A549 (cell line): ENCODE data around the gene PLAA. TPM values are rescaled to one million over a fixed set of nuclear protein-coding genes. Genes with fewer than 3 reads are reported as not detected.

Experiments
- ATAC-seq, 2 experiments: fragments of 200-7000 bp in 1 of 2; fragments of >200 bp in 1 of 2; cut with Nextera tagmentation in 1 of 2; cut with Tn5 transposase in 1 of 2; 3 replicates each; pipeline versions ENCODE4 v1.8.0 to v1.9.1; 2018 to 2020; ENCODE audit warnings: mild to moderate bottlenecking in 1 of 2, moderate library complexity in 1 of 2
- CTCF ChIA-PET: fragments of 300-600 bp; sonication (Branson Sonifier 250); formaldehyde crosslinking; extraction: SDS; loops from one replicate; lab custom pipeline; 2021; ENCODE audit warnings: antibody characterized with exemption, inconsistent platforms; lab: Yijun Ruan, JAX
- POLR2A ChIA-PET: fragments of 350-600 bp; formaldehyde crosslinking; extraction: SDS; loops from one replicate; lab custom pipeline; 2021; ENCODE audit warnings: antibody characterized with exemption, inconsistent platforms; lab: Yijun Ruan, JAX
- DNase-seq, 2 experiments: peaks; one replicate each; pipeline versions ENCODE4 v3.0.0 to v3.0.0-alpha.2; 2011 to 2016; ENCODE audit warnings: low read depth in 1 of 2, low spot score in 1 of 2
- FAIRE-seq: peaks from 2 replicates; lab custom pipeline; 2011; peaks lifted over from hg19 to GRCh38; lab: Jason Lieb, UNC
- H3K27ac ChIP-seq, 2 experiments: fragments of >200 bp; sonication (Bioruptor Twin); formaldehyde crosslinking; 3 replicates each; pipeline ENCODE4 v1.5.1; 2016 to 2017
- H3K4me1 ChIP-seq: fragments of >200 bp; sonication (Bioruptor Twin); formaldehyde crosslinking; 3 replicates; pipeline ENCODE4 v1.6.1; 2016
- H3K4me2 ChIP-seq: fragments of >200 bp; sonication (Bioruptor Twin); formaldehyde crosslinking; 3 replicates; pipeline ENCODE4 v1.6.1; 2016
- H3K4me3 ChIP-seq: fragments of >200 bp; sonication (Bioruptor Twin); formaldehyde crosslinking; 3 replicates; pipeline ENCODE4 v1.5.1; 2016
- H3K9me3 ChIP-seq: fragments of >200 bp; sonication (Bioruptor Twin); formaldehyde crosslinking; 3 replicates; pipeline ENCODE4 v1.6.1; 2016
- BHLHE40 ChIP-seq: IDR thresholded peaks from 2 replicates; pipeline ENCODE4 v1.6.1; 2012; ENCODE audit warnings: low read depth, low read length, inconsistent platforms
- CBX8 ChIP-seq: fragments of 200-600 bp; sonication (generic); IDR thresholded peaks from 2 replicates; pipeline ENCODE4 v1.6.1; 2016
- EHF ChIP-seq: fragments of 250-450 bp; sonication (Bioruptor Pico); IDR thresholded peaks from 2 replicates; pipeline ENCODE4 v1.5.0; 2020; ENCODE audit warnings: mild to moderate bottlenecking
- HES2 ChIP-seq: fragments of >200 bp; sonication (Bioruptor Twin); formaldehyde crosslinking; IDR thresholded peaks from 2 replicates; pipeline ENCODE4 v1.6.1; 2016
- HEYL ChIP-seq: fragments of 250-450 bp; sonication (Bioruptor Pico); IDR thresholded peaks from 2 replicates; pipeline ENCODE4 v1.8.0; 2021; ENCODE audit warnings: mild to moderate bottlenecking, moderate library complexity
- HOXA7 ChIP-seq: fragments of 250-450 bp; sonication (Bioruptor Pico); IDR thresholded peaks from 2 replicates; pipeline ENCODE4 v1.5.0; 2020; ENCODE audit warnings: mild to moderate bottlenecking, moderate library complexity
- NPAS2 ChIP-seq: fragments of 250-450 bp; sonication (Bioruptor Pico); IDR thresholded peaks from 2 replicates; pipeline ENCODE4 v1.8.0; 2022; ENCODE audit warnings: mild to moderate bottlenecking, moderate library complexity, borderline replicate concordance
- RCOR1 ChIP-seq: fragments of 150-350 bp; IDR thresholded peaks from 2 replicates; pipeline ENCODE4 v1.6.1; 2014; ENCODE audit warnings: antibody characterized with exemption, low read length, low read depth
- REST ChIP-seq: fragments of 200-600 bp; sonication (generic); IDR thresholded peaks from 2 replicates; pipeline ENCODE4 v1.6.1; 2016; ENCODE audit warnings: antibody characterized with exemption, mild to moderate bottlenecking, moderate library complexity
- RNF2 ChIP-seq: fragments of 200-600 bp; sonication (generic); IDR thresholded peaks from 2 replicates; pipeline ENCODE4 v1.6.1; 2016; ENCODE audit warnings: low read depth, mild to moderate bottlenecking, antibody characterized with exemption, moderate library complexity, borderline replicate concordance
- SREBF2 ChIP-seq: fragments of 450-650 bp; IDR thresholded peaks from 2 replicates; pipeline ENCODE4 v1.6.1; 2014; ENCODE audit warnings: mild to moderate bottlenecking, moderate library complexity
- TP53 ChIP-seq: fragments of 250-450 bp; sonication (Bioruptor Pico); IDR thresholded peaks from 2 replicates; pipeline ENCODE4 v1.5.0; 2021; ENCODE audit warnings: mild to moderate bottlenecking, moderate library complexity
- ZSCAN20 ChIP-seq: fragments of 250-450 bp; sonication (Bioruptor Pico); IDR thresholded peaks from 2 replicates; pipeline ENCODE4 v1.8.0; 2022; ENCODE audit warnings: mild to moderate bottlenecking, moderate library complexity
- WGBS: methylation state at CpG from one replicate; pipeline ENCODE4 v1.1.6; 2017; ENCODE audit errors: missing lambda C conversion rate; 5-methylcytosine and 5-hydroxymethylcytosine counted together
- polyA plus RNA-seq, 4 experiments: library from polyadenylated mRNA; depleted of rRNA in 3 of 4; stranded (reverse); fragments of >200 nt; fragmentation: RNase III in 1 of 4; extraction: RNeasy Plus Mini Kit Qiagen cat#74134 plus additional on column Dnase treatment in 1 of 4; gene quantifications; 2 replicates in 3 of 4; 3 replicates in 1 of 4; pipeline ENCODE4 v1.2.3, GENCODE V29; 2011 to 2017

The PLAA gene
- polyA plus RNA-seq, 2 of the 4 experiments (the other 2 are of a cell fraction), result 25.5 to 37.5 TPM

DNA sequence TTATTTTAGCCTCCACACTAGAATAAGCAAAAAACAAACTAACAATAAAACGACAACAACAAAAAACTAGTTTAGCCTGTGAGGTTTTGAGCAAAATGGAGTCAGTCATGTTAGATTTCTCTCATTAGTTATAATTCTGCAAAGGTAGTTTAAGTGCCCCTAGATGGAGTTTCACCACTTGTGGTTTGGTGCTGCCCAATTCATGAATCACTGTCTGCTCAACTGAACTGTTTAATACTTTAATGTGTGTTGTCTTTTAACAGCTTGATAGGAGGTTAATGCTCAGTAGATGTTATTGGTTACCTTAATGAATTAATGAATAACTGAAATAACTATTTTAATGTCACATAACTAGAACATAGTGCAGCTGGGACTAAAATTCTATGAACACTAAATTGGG, 3.5 kb upstream of the PLAA start (continued):
- TF ChIP-seq REST (no peak), RCOR1 (no peak), ZSCAN20 (no peak), EHF (CRISPR knock-in tag) (no peak)

DNA sequence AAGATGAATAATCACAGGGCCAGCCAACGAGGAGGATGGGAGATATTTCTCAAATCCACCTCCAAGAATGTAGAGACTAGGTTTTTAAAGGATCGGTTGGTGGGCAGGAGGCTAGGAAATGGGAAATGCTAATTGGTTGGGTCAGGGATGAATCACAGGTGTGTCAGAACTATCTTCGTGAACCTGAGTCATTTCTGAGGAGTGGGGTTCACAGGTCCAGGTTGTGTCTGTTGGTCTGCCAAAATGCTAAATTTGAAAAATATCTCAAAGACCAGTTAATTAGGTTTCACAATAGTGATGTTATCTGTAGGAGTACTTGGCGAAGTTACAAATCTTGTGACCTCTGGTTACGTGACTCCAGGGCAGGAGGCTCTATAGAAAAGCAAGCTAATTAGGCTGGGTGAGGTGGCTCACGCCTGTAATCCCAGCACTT, 2.6 kb upstream of the PLAA start:
- 51% methylated on average over 6 of the region's 6 CpGs for WGBS
- TF ChIP-seq CBX8 (no peak), NPAS2 (CRISPR knock-in tag) (no peak), HES2 (no peak), SREBF2 (no peak), ZSCAN20 (no peak), BHLHE40 (no peak), HOXA7 (no peak), RNF2 (no peak), HEYL (CRISPR knock-in tag) (no peak), TP53 (CRISPR knock-in tag) (no peak)
- TF ChIP-seq, all 56 proteins: peak for 0
- peak overlapping the region; percentile 23; the same call in 2 of the 3 replicates for H3K4me2 ChIP-seq
- no peak overlapping the region for H3K4me3 ChIP-seq
- DNase-seq (peak in 1 of 2 experiments; percentile 12), ATAC-seq (no peak), FAIRE-seq (no peak)
- H3K9me3 ChIP-seq, result no peaks in the 10 kb centered on the region
- ChIA-PET POLR2A (no interaction called here), CTCF (no interaction called here)
- peak overlapping the region in 1 of 2 experiments; percentile 21; a peak in 1 of 6 replicates for H3K27ac ChIP-seq
- peaks cover 17% of the 10 kb centered on the region for H3K4me1 ChIP-seq

GRCh38 chr9:26947736-26948135, 694 bp upstream of the PLAA start:
- Histone ChIP-seq H3K27ac (peak overlapping the region; percentile 96 to 100), H3K4me3 (peak overlapping the region; percentile 79), H3K9me3 (no peaks in the 10 kb centered on the region), H3K4me1 (peaks cover 17% of the 10 kb centered on the region), H3K4me2 (peak overlapping the region; percentile 95)
- FAIRE-seq (no peak), DNase-seq (no peak), ATAC-seq (no peak)
- CTCF ChIA-PET, result interaction anchor here (1.7 kb wide), 1 partner anchor 28 kb away, joined by 5 read pairs; no protein-coding TSS in a partner anchor
- POLR2A ChIA-PET, result interaction anchor here (1.9 to 2.3 kb wide), 2 partner anchors 9 to 55 kb away, joined by 15 to 31 read pairs; partner anchors contain the start of genes CAAP1 and IFT74
- TF ChIP-seq HES2, result no peak
- 1% methylated on average over 9 of the region's 9 CpGs for WGBS

- Histone ChIP-seq H3K4me3 (peak overlapping the region; percentile 79), H3K4me2 (peak overlapping the region; percentile 85), H3K4me1 (peaks cover 17% of the 10 kb centered on the region), H3K9me3 (no peaks in the 10 kb centered on the region), H3K27ac (peak overlapping the region in 1 of 2 experiments; percentile 96; a peak in 3 of 6 replicates)
- TF ChIP-seq SREBF2 (no peak), TP53 (CRISPR knock-in tag) (no peak)
- FAIRE-seq (no peak), ATAC-seq (no peak), DNase-seq (no peak)
- ChIA-PET CTCF (interaction anchor here (1.6 kb wide), 1 partner anchor 53 kb away, joined by 4 read pairs; the partner anchor contains the start of gene CAAP1), POLR2A (no interaction called here)
- 10% methylated on average over 2 of the region's 2 CpGs for WGBS
These were observed 1.5 kb downstream of the PLAA start for GRCh38 chr9:26945591-26945990.
